Right lobe of liver (tissue), 4 donors: Measurements from ENCODE around the gene DCC.

Experiments used
- POLR2A ChIP-seq: fragments of 450-650 bp; IDR thresholded peaks from one replicate; pipeline ENCODE4 v1.6.1; 2017; ENCODE audit warnings: antibody characterized with exemption, mild to moderate bottlenecking
- TF ChIP-seq, protein P1 (sequence below), 4 donors: fragments of 200-600 bp in 3 of 4; fragments of 450-650 bp in 1 of 4; IDR thresholded peaks; one replicate each; pipeline versions ENCODE4 v1.5.1 to v1.8.0; 2016 to 2022; ENCODE audit warnings: antibody characterized with exemption in 4 of 4, mild to moderate bottlenecking in 2 of 4
- donor health status: DM: no; HTN: no; CAD: no.
- donor health status: DM: no; HTN: no; CAD: no.
- donor health status: DM: no; HTN: yes; CAD: no.

DNA sequence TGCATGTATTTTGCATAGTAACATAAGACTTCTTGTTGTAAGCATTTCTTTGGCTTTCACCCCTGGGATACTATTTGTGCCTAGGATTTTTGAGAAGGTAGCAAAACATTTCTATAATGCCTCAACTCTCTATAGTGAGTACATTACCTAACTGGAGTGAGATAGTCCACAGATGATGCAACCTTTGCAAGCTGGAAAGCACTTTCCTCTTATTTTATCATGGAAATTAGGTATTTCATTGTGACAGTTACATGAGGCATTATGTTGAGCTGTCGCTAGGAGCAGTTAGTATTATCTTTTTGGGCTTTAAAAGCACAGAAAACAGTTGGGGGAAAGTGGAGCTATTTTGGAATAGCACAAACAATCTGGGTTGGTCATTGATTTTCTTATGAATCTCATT lies 786.2 kb downstream of the DCC start:
- TF ChIP-seq, protein P1, sequence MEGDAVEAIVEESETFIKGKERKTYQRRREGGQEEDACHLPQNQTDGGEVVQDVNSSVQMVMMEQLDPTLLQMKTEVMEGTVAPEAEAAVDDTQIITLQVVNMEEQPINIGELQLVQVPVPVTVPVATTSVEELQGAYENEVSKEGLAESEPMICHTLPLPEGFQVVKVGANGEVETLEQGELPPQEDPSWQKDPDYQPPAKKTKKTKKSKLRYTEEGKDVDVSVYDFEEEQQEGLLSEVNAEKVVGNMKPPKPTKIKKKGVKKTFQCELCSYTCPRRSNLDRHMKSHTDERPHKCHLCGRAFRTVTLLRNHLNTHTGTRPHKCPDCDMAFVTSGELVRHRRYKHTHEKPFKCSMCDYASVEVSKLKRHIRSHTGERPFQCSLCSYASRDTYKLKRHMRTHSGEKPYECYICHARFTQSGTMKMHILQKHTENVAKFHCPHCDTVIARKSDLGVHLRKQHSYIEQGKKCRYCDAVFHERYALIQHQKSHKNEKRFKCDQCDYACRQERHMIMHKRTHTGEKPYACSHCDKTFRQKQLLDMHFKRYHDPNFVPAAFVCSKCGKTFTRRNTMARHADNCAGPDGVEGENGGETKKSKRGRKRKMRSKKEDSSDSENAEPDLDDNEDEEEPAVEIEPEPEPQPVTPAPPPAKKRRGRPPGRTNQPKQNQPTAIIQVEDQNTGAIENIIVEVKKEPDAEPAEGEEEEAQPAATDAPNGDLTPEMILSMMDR (IDR thresholded peaks at IDR 0.05), result no peak
- TF ChIP-seq POLR2A, result no peak
